WERI-Rb-1 (cell line): ENCODE data around the gene RALGAPA2.

Experiments used
- DNase-seq: peaks from one replicate; pipeline ENCODE4 v3.0.0-alpha.2; 2020
- H3K27ac ChIP-seq: fragments of 250-450 bp; sonication (Bioruptor Pico); 2 replicates; pipeline ENCODE4 v1.5.1; 2020; ENCODE audit warnings: mild to moderate bottlenecking, moderate library complexity
- H3K27me3 ChIP-seq: fragments of 250-450 bp; sonication (Bioruptor Pico); 2 replicates; pipeline ENCODE4 v1.5.1; 2021; ENCODE audit warnings: mild to moderate bottlenecking, low read depth, moderate library complexity; ENCODE audit not compliant: insufficient read depth, severe bottlenecking
- H3K36me3 ChIP-seq: fragments of 250-450 bp; sonication (Bioruptor Pico); 2 replicates; pipeline ENCODE4 v1.5.1; 2020; ENCODE audit warnings: mild to moderate bottlenecking, moderate library complexity
- H3K4me3 ChIP-seq: 2 replicates; pipeline ENCODE4 v1.5.1; 2011; ENCODE audit warnings: low read depth, mild to moderate bottlenecking, control low read depth, low read length
- H3K9me3 ChIP-seq: fragments of 250-450 bp; sonication (Bioruptor Pico); 2 replicates; pipeline ENCODE4 v1.5.1; 2021; ENCODE audit warnings: mild to moderate bottlenecking, moderate library complexity; ENCODE audit not compliant: severe bottlenecking
- TF ChIP-seq, protein P1 (sequence below): IDR thresholded peaks from 2 replicates; pipeline ENCODE4 v1.5.1; 2011; ENCODE audit warnings: low read depth, mild to moderate bottlenecking, control low read depth, inconsistent platforms, low read length

Gene RALGAPA2

GRCh38 chr20:20585146-20585545 lies 127.3 kb downstream of the RALGAPA2 start:
- TF ChIP-seq, protein P1, sequence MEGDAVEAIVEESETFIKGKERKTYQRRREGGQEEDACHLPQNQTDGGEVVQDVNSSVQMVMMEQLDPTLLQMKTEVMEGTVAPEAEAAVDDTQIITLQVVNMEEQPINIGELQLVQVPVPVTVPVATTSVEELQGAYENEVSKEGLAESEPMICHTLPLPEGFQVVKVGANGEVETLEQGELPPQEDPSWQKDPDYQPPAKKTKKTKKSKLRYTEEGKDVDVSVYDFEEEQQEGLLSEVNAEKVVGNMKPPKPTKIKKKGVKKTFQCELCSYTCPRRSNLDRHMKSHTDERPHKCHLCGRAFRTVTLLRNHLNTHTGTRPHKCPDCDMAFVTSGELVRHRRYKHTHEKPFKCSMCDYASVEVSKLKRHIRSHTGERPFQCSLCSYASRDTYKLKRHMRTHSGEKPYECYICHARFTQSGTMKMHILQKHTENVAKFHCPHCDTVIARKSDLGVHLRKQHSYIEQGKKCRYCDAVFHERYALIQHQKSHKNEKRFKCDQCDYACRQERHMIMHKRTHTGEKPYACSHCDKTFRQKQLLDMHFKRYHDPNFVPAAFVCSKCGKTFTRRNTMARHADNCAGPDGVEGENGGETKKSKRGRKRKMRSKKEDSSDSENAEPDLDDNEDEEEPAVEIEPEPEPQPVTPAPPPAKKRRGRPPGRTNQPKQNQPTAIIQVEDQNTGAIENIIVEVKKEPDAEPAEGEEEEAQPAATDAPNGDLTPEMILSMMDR, result no peak
- Histone ChIP-seq H3K27ac (no peak overlapping the region), H3K9me3 (no peaks in the 10 kb centered on the region), H3K27me3 (no peaks in the 10 kb centered on the region), H3K36me3 (peaks cover 39% of the 10 kb centered on the region), H3K4me3 (no peak overlapping the region)
- DNase-seq, result no peak

- DNase-seq, result no peak
- Histone ChIP-seq H3K9me3 (no peaks in the 10 kb centered on the region), H3K36me3 (peaks cover 25% of the 10 kb centered on the region), H3K4me3 (no peak overlapping the region), H3K27ac (no peak overlapping the region), H3K27me3 (no peaks in the 10 kb centered on the region)
- TF ChIP-seq, protein P1, result no peak
Measured at GRCh38 chr20:20582734-20583133, 129.7 kb downstream of the RALGAPA2 start.

DNA sequence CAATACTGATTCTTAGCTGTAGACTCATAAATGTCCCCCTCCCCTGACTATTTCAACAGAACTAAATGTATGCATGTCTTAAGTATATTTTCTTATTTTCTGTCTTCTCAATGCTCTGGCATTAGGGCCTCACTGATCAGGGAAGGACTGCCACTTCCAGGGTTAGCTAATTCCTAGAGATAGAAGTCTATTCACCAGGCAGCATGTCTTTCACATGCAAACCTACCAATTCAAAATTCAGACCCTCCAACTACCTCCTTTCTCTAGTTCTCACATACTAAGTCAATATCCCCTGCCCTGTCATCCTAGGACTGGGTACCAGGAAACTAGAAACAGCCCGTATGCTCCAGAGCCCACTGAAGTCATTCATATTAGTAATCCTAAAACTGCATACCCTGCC lies 132.3 kb downstream of the RALGAPA2 start:
- TF ChIP-seq, protein P1, result no peak
- Histone ChIP-seq H3K9me3 (no peaks in the 10 kb centered on the region), H3K4me3 (no peak overlapping the region), H3K36me3 (peaks cover 20% of the 10 kb centered on the region), H3K27me3 (no peaks in the 10 kb centered on the region), H3K27ac (no peak overlapping the region)
- DNase-seq, result no peak

- Histone ChIP-seq H3K36me3 (peaks cover 17% of the 10 kb centered on the region), H3K27me3 (no peaks in the 10 kb centered on the region), H3K27ac (no peak overlapping the region), H3K9me3 (no peaks in the 10 kb centered on the region), H3K4me3 (no peak overlapping the region)
- TF ChIP-seq, protein P1, result no peak
- DNase-seq, result no peak
Measured at GRCh38 chr20:20578838-20579237, 133.6 kb downstream of the RALGAPA2 start.

GRCh38 chr20:20573797-20574196 lies 138.6 kb downstream of the RALGAPA2 start:
- H3K9me3 ChIP-seq, result no peaks in the 10 kb centered on the region
- no peak for DNase-seq
- TF ChIP-seq, protein P1, result no peak
- no peak overlapping the region for H3K4me3 ChIP-seq
- H3K27ac ChIP-seq, result no peak overlapping the region
- no peaks in the 10 kb centered on the region for H3K36me3 ChIP-seq
- H3K27me3 ChIP-seq, result no peaks in the 10 kb centered on the region

DNA sequence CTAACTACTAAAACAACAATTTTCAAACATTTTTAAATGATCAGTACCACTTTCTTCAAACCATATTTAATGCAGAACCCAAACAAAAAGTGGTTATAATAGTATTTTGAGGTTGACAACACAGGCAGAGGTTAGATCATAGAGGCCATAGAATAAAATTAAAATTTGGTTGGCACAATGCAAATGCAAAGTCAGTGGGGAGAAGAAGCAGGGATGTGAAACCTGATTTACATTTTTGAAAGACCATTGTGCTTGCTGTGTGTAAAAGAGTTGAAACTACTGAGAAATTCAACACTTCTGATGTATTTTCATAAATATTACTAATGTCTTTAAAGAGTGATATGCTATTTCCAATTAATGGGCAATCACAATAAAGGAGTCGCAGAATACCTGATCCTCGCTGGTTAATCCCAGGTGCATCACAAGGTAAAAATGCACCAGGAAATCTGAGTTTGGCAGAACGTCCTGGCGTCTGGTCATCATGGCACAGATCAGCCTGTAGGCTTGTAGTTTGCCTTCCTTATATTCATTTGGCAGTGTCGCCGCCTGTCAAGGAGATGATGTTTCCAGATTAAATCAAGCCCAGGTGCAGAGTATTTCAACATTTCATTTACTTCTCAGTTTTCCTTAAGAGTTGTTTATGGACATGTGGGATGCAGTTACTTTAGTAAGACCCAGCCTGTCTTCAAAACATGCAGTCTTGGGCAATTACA lies 141.2 kb downstream of the RALGAPA2 start:
- Histone ChIP-seq H3K9me3 (no peaks in the 10 kb centered on the region), H3K27ac (no peak overlapping the region), H3K4me3 (no peak overlapping the region), H3K36me3 (no peaks in the 10 kb centered on the region), H3K27me3 (no peaks in the 10 kb centered on the region)
- DNase-seq, result no peak
- TF ChIP-seq, protein P1, result no peak
